Upper lobe of left lung (tissue), 4 donors: Measurements from ENCODE around the gene PARP4.

ENCODE experiments used
- POLR2A ChIP-seq, 4 donors: fragments of 450-650 bp; IDR thresholded peaks; one replicate each; pipeline ENCODE4 v1.5.1; 2016 to 2017; ENCODE audit warnings: antibody characterized with exemption in 4 of 4, mild to moderate bottlenecking in 2 of 4
- TF ChIP-seq, protein P1 (sequence below), 6 experiments: fragments of 450-650 bp in 4 of 6; fragments of 200-600 bp in 2 of 6; sonication (generic) in 2 of 6; IDR thresholded peaks; one replicate each; pipeline ENCODE4 v1.5.1; 2016 to 2019; ENCODE audit warnings: antibody characterized with exemption in 6 of 6

DNA sequence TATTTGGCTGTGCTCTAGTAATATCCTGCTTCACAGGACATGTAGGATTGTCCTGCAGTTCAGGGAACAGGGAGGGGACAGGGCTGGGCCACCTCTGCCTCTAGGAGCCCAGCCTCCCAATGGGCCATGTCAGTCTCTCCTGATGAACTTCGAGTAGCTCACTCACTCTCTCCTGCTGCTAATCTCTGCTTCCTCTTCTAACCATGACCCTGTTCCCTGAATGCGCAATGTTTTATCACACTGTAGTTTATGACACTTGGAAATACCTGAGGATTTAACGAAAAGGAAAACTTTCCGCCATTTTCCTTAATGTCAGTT, 9.2 kb downstream of the PARP4 start:
- no peak for TF ChIP-seq POLR2A (IDR thresholded peaks at IDR 0.05)
- TF ChIP-seq, protein P1, sequence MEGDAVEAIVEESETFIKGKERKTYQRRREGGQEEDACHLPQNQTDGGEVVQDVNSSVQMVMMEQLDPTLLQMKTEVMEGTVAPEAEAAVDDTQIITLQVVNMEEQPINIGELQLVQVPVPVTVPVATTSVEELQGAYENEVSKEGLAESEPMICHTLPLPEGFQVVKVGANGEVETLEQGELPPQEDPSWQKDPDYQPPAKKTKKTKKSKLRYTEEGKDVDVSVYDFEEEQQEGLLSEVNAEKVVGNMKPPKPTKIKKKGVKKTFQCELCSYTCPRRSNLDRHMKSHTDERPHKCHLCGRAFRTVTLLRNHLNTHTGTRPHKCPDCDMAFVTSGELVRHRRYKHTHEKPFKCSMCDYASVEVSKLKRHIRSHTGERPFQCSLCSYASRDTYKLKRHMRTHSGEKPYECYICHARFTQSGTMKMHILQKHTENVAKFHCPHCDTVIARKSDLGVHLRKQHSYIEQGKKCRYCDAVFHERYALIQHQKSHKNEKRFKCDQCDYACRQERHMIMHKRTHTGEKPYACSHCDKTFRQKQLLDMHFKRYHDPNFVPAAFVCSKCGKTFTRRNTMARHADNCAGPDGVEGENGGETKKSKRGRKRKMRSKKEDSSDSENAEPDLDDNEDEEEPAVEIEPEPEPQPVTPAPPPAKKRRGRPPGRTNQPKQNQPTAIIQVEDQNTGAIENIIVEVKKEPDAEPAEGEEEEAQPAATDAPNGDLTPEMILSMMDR (IDR thresholded peaks at IDR 0.05) = no peak
